H1 (cell line): ENCODE measurements around the gene DDI2.

Source experiments
- JUN ChIP-seq: IDR thresholded peaks from 2 replicates; pipeline ENCODE4 v1.6.1; 2011; ENCODE audit warnings: low read depth, mild to moderate bottlenecking, improper control_type of control experiment, low read length
- POLR2A ChIP-seq, 2 experiments: IDR thresholded peaks; 1 replicate in 1 of 2; 2 replicates in 1 of 2; pipeline ENCODE4 v1.6.1; 2011; ENCODE audit warnings: low read depth in 2 of 2, low read length in 2 of 2, mild to moderate bottlenecking in 2 of 2; ENCODE audit errors: control extremely low read depth in 1 of 2
- POLR2AphosphoS5 ChIP-seq: IDR thresholded peaks from 2 replicates; pipeline ENCODE4 v1.6.1; 2011; ENCODE audit warnings: low read depth, low read length
- TAF1 ChIP-seq: IDR thresholded peaks from 2 replicates; pipeline ENCODE4 v1.6.1; 2011; ENCODE audit warnings: mild to moderate bottlenecking, low read depth, low read length
- TF ChIP-seq, protein P1 (sequence below), 3 experiments: IDR thresholded peaks; 1 replicate in 2 of 3; 2 replicates in 1 of 3; pipeline versions ENCODE4 v1.5.1 to v1.6.1; 2011; ENCODE audit warnings: low read length in 3 of 3, mild to moderate bottlenecking in 3 of 3, inconsistent platforms in 2 of 3, low read depth in 1 of 3, moderate library complexity in 1 of 3; ENCODE audit not compliant: insufficient read depth in 1 of 3; ENCODE audit errors: control extremely low read depth in 1 of 3

DNA sequence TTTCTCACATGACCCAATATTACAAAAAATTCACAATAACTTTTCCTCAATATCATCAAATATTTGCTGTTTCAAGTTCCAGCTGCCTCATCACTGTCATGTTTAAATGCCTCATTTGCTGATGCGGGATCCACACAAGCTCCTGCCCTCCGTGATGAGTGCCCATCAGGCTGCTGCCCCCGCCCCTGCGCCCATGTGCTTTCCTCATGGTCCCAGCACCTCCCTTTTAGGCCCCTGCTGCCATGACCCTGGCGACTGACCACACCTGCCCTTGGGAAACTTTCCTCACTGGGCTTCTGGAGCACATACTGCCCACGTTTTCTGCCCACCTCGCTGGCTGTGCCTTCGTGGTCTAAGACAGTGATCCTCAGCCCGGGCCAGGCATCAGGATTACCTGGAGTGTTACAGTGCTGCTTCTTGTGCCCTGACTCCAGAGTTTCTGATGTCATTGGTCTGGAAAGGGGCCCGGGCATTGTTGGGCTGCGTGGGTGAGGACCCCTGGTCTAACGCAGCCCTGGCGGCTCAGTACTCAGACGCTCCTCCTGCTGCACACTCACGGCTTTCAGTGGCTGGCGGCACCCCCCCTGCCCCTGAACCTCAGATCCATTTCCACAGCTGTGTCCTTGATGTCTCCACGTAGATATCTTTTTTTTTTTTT is 87.4 kb downstream of the DDI2 start:
- TF ChIP-seq, protein P1, sequence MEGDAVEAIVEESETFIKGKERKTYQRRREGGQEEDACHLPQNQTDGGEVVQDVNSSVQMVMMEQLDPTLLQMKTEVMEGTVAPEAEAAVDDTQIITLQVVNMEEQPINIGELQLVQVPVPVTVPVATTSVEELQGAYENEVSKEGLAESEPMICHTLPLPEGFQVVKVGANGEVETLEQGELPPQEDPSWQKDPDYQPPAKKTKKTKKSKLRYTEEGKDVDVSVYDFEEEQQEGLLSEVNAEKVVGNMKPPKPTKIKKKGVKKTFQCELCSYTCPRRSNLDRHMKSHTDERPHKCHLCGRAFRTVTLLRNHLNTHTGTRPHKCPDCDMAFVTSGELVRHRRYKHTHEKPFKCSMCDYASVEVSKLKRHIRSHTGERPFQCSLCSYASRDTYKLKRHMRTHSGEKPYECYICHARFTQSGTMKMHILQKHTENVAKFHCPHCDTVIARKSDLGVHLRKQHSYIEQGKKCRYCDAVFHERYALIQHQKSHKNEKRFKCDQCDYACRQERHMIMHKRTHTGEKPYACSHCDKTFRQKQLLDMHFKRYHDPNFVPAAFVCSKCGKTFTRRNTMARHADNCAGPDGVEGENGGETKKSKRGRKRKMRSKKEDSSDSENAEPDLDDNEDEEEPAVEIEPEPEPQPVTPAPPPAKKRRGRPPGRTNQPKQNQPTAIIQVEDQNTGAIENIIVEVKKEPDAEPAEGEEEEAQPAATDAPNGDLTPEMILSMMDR (IDR thresholded peaks at IDR 0.05; ENCODE audit: control extremely low read depth in 1 of 3, insufficient read depth in 1 of 3, low read depth in 1 of 3, low read length in 3 of 3) = no peak
- no peak for TF ChIP-seq TAF1
- TF ChIP-seq POLR2AphosphoS5 = no peak
- TF ChIP-seq JUN = no peak
- no peak for TF ChIP-seq POLR2A (IDR thresholded peaks at IDR 0.05; ENCODE audit: control extremely low read depth in 1 of 2, low read depth in 2 of 2, low read length in 2 of 2)
